Endothelial cell of umbilical vein (primary cell): ENCODE data around the gene CPED1.

ENCODE experiments used
- EZH2 ChIP-seq: IDR thresholded peaks from 2 replicates; pipeline ENCODE4 v1.6.1; 2012; ENCODE audit warnings: borderline replicate concordance, low read depth, mild to moderate bottlenecking, moderate library complexity, low read length, inconsistent platforms; ENCODE audit not compliant: severe bottlenecking
- FOS ChIP-seq: IDR thresholded peaks from 2 replicates; pipeline ENCODE4 v1.6.1; 2011; ENCODE audit warnings: mild to moderate bottlenecking, low read length, moderate library complexity, borderline replicate concordance; ENCODE audit not compliant: insufficient read depth
- GATA2 ChIP-seq: IDR thresholded peaks from 2 replicates; pipeline ENCODE4 v1.7.0; 2011; ENCODE audit warnings: low read depth, mild to moderate bottlenecking, moderate library complexity, mixed read lengths, low read length; ENCODE audit not compliant: insufficient read length, insufficient read depth
- JUN ChIP-seq: IDR thresholded peaks from 2 replicates; pipeline ENCODE4 v1.6.1; 2011; ENCODE audit warnings: borderline replicate concordance, low read depth; ENCODE audit not compliant: insufficient read length, insufficient read depth
- MYC ChIP-seq: IDR thresholded peaks from one replicate; pipeline ENCODE4 v1.6.1; 2011; ENCODE audit warnings: mild to moderate bottlenecking, low read depth, low read length
- POLR2A ChIP-seq: IDR thresholded peaks from 2 replicates; pipeline ENCODE4 v1.6.1; 2012; ENCODE audit warnings: low read depth, mild to moderate bottlenecking, control low read depth, low read length
- POLR2AphosphoS5 ChIP-seq: IDR thresholded peaks from 2 replicates; pipeline ENCODE4 v1.6.1; 2012; ENCODE audit warnings: low read depth, mild to moderate bottlenecking, control low read depth, low read length, moderate library complexity; ENCODE audit not compliant: insufficient read depth
- TF ChIP-seq, protein P1 (sequence below), 2 donors: IDR thresholded peaks; 1 replicate in 1 of 2; 2 replicates in 1 of 2; pipeline ENCODE4 v1.5.1; 2011; ENCODE audit warnings: low read length in 2 of 2, mild to moderate bottlenecking in 2 of 2, moderate library complexity in 2 of 2, control low read depth in 1 of 2, inconsistent platforms in 1 of 2, low read depth in 1 of 2; ENCODE audit not compliant: insufficient read depth in 1 of 2; ENCODE audit errors: extremely low read depth in 1 of 2
- TF ChIP-seq, protein P2 (sequence below): IDR thresholded peaks from 2 replicates; pipeline ENCODE4 v1.6.1; 2011; ENCODE audit not compliant: insufficient read depth, insufficient read length

DNA sequence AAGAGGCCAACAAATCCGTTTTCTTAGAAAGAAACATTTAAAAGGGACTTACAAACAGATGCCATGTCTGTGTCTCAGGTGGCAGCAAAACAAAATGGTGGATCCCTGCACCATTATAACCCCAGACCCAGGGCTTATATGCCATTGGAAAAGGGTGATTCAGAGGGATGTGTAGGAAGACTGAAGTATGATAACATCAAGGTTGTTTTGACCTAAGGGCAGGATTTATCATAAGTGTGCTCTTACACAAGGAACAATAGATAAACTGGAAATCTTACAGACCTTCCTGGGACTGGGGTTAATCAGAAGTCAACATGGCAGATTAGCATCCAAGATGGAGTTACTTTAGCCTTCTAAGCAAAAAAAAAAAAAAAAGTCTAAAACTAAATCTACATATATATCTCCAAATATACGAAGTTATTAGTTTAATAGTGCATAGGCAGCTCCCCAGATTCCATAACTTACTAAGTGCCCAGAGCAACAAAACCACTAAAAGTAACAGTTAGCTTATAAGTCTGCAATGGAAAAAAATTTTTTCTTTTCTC is 306.0 kb downstream of the CPED1 start:
- TF ChIP-seq, protein P1, sequence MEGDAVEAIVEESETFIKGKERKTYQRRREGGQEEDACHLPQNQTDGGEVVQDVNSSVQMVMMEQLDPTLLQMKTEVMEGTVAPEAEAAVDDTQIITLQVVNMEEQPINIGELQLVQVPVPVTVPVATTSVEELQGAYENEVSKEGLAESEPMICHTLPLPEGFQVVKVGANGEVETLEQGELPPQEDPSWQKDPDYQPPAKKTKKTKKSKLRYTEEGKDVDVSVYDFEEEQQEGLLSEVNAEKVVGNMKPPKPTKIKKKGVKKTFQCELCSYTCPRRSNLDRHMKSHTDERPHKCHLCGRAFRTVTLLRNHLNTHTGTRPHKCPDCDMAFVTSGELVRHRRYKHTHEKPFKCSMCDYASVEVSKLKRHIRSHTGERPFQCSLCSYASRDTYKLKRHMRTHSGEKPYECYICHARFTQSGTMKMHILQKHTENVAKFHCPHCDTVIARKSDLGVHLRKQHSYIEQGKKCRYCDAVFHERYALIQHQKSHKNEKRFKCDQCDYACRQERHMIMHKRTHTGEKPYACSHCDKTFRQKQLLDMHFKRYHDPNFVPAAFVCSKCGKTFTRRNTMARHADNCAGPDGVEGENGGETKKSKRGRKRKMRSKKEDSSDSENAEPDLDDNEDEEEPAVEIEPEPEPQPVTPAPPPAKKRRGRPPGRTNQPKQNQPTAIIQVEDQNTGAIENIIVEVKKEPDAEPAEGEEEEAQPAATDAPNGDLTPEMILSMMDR (IDR thresholded peaks at IDR 0.05; ENCODE audit: extremely low read depth in 1 of 2, insufficient read depth in 1 of 2, low read depth in 1 of 2, low read length in 2 of 2) = no peak
- TF ChIP-seq POLR2A (no peak), JUN (no peak), EZH2 (no peak), GATA2 (no peak), POLR2AphosphoS5 (no peak), FOS (no peak), MYC (no peak)
- TF ChIP-seq, protein P2, sequence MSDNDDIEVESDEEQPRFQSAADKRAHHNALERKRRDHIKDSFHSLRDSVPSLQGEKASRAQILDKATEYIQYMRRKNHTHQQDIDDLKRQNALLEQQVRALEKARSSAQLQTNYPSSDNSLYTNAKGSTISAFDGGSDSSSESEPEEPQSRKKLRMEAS = no peak
